ENCODE data around the gene COX7B2. TPM values are rescaled to one million over a fixed set of nuclear protein-coding genes. Genes with fewer than 3 reads are reported as not detected.

Gene COX7B2
- total and polyA plus RNA-seq, 10 of the 15 experiments (the other 5 are each of a cell fraction or from before 2014, with no cell fraction given), result not detected

GRCh38 chr4:46817806-46818205 lies 91.2 kb downstream of the COX7B2 start:
- ChIA-PET SMC1A (ENCODE audit: uncharacterized antibody, unreplicated experiment) (no interaction called here), POLR2A (no interaction called here), CTCF (no interaction called here), RAD21 (ENCODE audit: unreplicated experiment) (no interaction called here)
- Histone ChIP-seq H3K27me3 (replicated peaks in 1 of 2; ENCODE audit: control insufficient read depth in 2 of 2, insufficient read depth in 2 of 2, low read length in 1 of 2) (no peaks in the 10 kb centered on the region), H3K4me3 (no peak overlapping the region), H2AFZ (ENCODE audit: control insufficient read depth, low read depth, low read length) (no peak overlapping the region), H3K36me3 (ENCODE audit: control insufficient read depth in 2 of 2, insufficient read depth in 2 of 2, low read length in 1 of 2) (no peaks in the 10 kb centered on the region), H4K20me1 (ENCODE audit: control insufficient read depth, insufficient read depth) (no peaks in the 10 kb centered on the region), H3K9ac (ENCODE audit: control insufficient read depth, insufficient read depth, low read length) (no peak overlapping the region), H3K4me1 (ENCODE audit: control insufficient read depth, insufficient read depth, low read length) (no peaks in the 10 kb centered on the region), H3K9me3 (replicated peaks; ENCODE audit: control insufficient read depth, insufficient read depth, low read length) (no peaks in the 10 kb centered on the region), H3K4me2 (ENCODE audit: control insufficient read depth, insufficient read depth) (no peak overlapping the region), H3K27ac (ENCODE audit: control insufficient read depth, insufficient read depth) (no peak overlapping the region), H3K79me2 (ENCODE audit: control insufficient read depth, insufficient read depth, low read length) (no peaks in the 10 kb centered on the region)
- TF ChIP-seq JUND (IDR thresholded peaks at IDR 0.05; ENCODE audit: low read depth, low read length) (no peak), IKZF2 (IDR thresholded peaks at IDR 0.05) (no peak), BACH1 (IDR thresholded peaks at IDR 0.05; ENCODE audit: borderline replicate concordance) (no peak), ZNF622 (IDR thresholded peaks at IDR 0.05) (no peak), WRNIP1 (IDR thresholded peaks at IDR 0.05; ENCODE audit: borderline replicate concordance, low read depth, low read length) (no peak), BHLHE40 (IDR thresholded peaks at IDR 0.05; ENCODE audit: borderline replicate concordance in 1 of 2, low read depth in 2 of 2, low read length in 1 of 2) (no peak), BCL3 (IDR thresholded peaks at IDR 0.05; ENCODE audit: borderline replicate concordance, insufficient read depth, low read depth, low read length, poor library complexity, severe bottlenecking) (no peak), ZNF384 (IDR thresholded peaks at IDR 0.05; ENCODE audit: borderline replicate concordance, low read depth, low read length) (no peak), POLR2A (IDR thresholded peaks at IDR 0.05; ENCODE audit: low read depth, low read length) (no peak), MYC (IDR thresholded peaks at IDR 0.05; ENCODE audit: insufficient read depth, insufficient read length, insufficient replicate concordance, low read length, severe bottlenecking) (no peak)
- ATAC-seq (no peak), DNase-seq (ENCODE audit: low read depth, low spot score) (no peak), FAIRE-seq (no peak)
- no TSS peak for BruUV-seq (replicated peaks)
- in situ Hi-C loops (cut with MboI) (no loop called here), intact Hi-C loops (cut with micrococcal nuclease; ENCODE audit: unreplicated experiment) (no loop called here)
- 0% methylated on average over 1 of the region's 1 CpG for WGBS (ENCODE audit: insufficient coverage, insufficient replicate concordance, low lambda C conversion rate, missing lambda C conversion rate)
